ENCODE results near the gene UBE3D. TPM values are rescaled to one million over a fixed set of nuclear protein-coding genes. Genes with fewer than 3 reads are reported as not detected.

The UBE3D gene
- total and polyA plus RNA-seq, 2 of the 4 experiments (the other 2 are of a cell fraction): 3.2 to 6.3 TPM

DNA sequence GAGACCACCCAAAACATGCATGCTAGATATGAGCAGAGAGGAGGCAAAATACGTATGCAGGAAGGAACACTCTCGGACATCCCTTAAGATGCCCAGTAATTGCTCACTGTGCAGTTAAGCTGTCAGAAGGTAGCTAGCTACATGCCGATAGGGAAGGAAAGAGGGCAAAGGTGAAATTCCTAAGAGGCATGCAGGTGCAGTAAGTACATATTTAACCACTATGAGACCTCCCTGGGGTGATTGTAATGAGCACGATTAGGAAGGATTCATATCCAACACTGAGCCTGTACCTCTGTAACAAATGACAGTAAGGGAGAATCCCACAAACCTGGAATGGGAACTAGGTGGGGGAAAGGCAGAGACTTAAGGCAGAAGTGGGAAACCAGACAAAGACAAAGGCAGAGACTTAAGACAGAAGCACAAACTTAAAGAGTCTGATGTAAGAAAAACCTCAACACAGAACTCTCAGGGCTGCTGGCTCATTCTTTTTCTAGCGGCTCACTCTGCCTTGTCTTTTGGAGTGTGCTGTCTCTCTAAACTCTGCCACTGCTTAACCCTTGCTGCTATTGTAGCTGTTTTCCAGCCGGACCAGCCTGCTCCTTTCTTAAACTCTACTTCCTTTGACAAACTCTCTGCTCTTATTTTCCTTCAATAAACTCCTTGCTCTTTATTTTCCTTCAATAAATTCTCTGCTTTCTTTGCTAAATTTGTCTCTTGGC is 148.1 kb downstream of the UBE3D start:
- Histone ChIP-seq H2AFZ (replicated peaks; ENCODE audit: low read length, poor library complexity) (no peak overlapping the region), H3K27me3 (ENCODE audit: control insufficient read depth, insufficient read depth, low read length) (no peaks in the 10 kb centered on the region), H3K23ac (ENCODE audit: low read depth, low read length) (no peak overlapping the region), H3K9ac (ENCODE audit: low read depth, low read length) (no peak overlapping the region), H2BK15ac (ENCODE audit: low read depth, low read length) (no peak overlapping the region), H4K5ac (ENCODE audit: low read depth, low read length) (no peak overlapping the region), H2BK5ac (ENCODE audit: low read depth, low read length, poor library complexity, severe bottlenecking) (no peak overlapping the region), H3K56ac (ENCODE audit: extremely low read depth, insufficient read depth, low read length) (no peak overlapping the region), H2BK120ac (ENCODE audit: low read depth, low read length) (no peak overlapping the region), H3K4ac (ENCODE audit: low read depth, low read length) (no peak overlapping the region), H3K4me3 (ENCODE audit: insufficient read depth, low read depth, low read length) (no peak overlapping the region), H3K14ac (replicated peaks; ENCODE audit: low read depth, low read length) (no peak overlapping the region), H2AK5ac (ENCODE audit: low read depth, low read length) (no peak overlapping the region), H3K9me3 (ENCODE audit: control insufficient read depth, insufficient read depth, low read length) (no peaks in the 10 kb centered on the region), H3K79me1 (ENCODE audit: low read depth in 1 of 2, low read length in 2 of 2) (no peaks in the 10 kb centered on the region), H4K20me1 (ENCODE audit: insufficient read depth, low read length) (no peaks in the 10 kb centered on the region), H3K4me1 (ENCODE audit: control insufficient read depth, insufficient read depth, low read length) (no peaks in the 10 kb centered on the region), H3K36me3 (ENCODE audit: control insufficient read depth, insufficient read depth, low read length) (no peaks in the 10 kb centered on the region), H3K27ac (ENCODE audit: insufficient read depth, low read length) (no peak overlapping the region), H2AK9ac (replicated peaks; ENCODE audit: low read depth, low read length, poor library complexity) (no peak overlapping the region), H3K18ac (ENCODE audit: low read depth, low read length) (no peak overlapping the region), H2BK20ac (ENCODE audit: low read depth, low read length) (no peak overlapping the region), H3K4me2 (ENCODE audit: low read depth, low read length) (no peak overlapping the region), H3K9me1 (ENCODE audit: insufficient read depth, low read length) (no peaks in the 10 kb centered on the region), H4K91ac (ENCODE audit: insufficient read depth, low read depth, low read length) (no peak overlapping the region), H4K8ac (ENCODE audit: low read depth in 2 of 2, low read length in 2 of 2) (no peak overlapping the region)
- no TSS peak for BruUV-seq (replicated peaks)
- intact Hi-C loops (cut with micrococcal nuclease): no loop called here
- DNase-seq (peak; percentile 18), ATAC-seq (ENCODE audit: low read depth) (no peak; the same call in 1 of the 2 replicates)
- in situ Hi-C loops (cut with MboI; ENCODE audit: low sequenced_read_pairs): no loop called here
- ChIA-PET CTCF (no interaction called here), POLR2A (ENCODE audit: unreplicated experiment) (no interaction called here)
- TF ChIP-seq SMC3 (IDR thresholded peaks at IDR 0.05; ENCODE audit: low read depth, low read length) (no peak), MXI1 (IDR thresholded peaks at IDR 0.05; ENCODE audit: borderline replicate concordance, low read depth, low read length) (no peak), RFX5 (IDR thresholded peaks at IDR 0.05; ENCODE audit: low read depth, low read length) (no peak), RCOR1 (IDR thresholded peaks at IDR 0.05; ENCODE audit: insufficient replicate concordance, low read length) (no peak), BHLHE40 (IDR thresholded peaks at IDR 0.05; ENCODE audit: low read depth, low read length) (no peak), NFE2L2 (IDR thresholded peaks at IDR 0.05; ENCODE audit: low read depth, low read length) (no peak), FOS (IDR thresholded peaks at IDR 0.05; ENCODE audit: low read depth, low read length) (no peak), CEBPB (IDR thresholded peaks at IDR 0.05; ENCODE audit: low read depth, low read length) (no peak)
- TF ChIP-seq, protein P1, sequence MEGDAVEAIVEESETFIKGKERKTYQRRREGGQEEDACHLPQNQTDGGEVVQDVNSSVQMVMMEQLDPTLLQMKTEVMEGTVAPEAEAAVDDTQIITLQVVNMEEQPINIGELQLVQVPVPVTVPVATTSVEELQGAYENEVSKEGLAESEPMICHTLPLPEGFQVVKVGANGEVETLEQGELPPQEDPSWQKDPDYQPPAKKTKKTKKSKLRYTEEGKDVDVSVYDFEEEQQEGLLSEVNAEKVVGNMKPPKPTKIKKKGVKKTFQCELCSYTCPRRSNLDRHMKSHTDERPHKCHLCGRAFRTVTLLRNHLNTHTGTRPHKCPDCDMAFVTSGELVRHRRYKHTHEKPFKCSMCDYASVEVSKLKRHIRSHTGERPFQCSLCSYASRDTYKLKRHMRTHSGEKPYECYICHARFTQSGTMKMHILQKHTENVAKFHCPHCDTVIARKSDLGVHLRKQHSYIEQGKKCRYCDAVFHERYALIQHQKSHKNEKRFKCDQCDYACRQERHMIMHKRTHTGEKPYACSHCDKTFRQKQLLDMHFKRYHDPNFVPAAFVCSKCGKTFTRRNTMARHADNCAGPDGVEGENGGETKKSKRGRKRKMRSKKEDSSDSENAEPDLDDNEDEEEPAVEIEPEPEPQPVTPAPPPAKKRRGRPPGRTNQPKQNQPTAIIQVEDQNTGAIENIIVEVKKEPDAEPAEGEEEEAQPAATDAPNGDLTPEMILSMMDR (conservative IDR thresholded peaks at IDR 0.05; ENCODE audit: low read depth, low read length): no peak
- TF ChIP-seq, protein P2, sequence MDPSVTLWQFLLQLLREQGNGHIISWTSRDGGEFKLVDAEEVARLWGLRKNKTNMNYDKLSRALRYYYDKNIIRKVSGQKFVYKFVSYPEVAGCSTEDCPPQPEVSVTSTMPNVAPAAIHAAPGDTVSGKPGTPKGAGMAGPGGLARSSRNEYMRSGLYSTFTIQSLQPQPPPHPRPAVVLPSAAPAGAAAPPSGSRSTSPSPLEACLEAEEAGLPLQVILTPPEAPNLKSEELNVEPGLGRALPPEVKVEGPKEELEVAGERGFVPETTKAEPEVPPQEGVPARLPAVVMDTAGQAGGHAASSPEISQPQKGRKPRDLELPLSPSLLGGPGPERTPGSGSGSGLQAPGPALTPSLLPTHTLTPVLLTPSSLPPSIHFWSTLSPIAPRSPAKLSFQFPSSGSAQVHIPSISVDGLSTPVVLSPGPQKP (IDR thresholded peaks at IDR 0.05; ENCODE audit: borderline replicate concordance, low read depth, low read length): no peak
- TF ChIP-seq, protein P3, sequence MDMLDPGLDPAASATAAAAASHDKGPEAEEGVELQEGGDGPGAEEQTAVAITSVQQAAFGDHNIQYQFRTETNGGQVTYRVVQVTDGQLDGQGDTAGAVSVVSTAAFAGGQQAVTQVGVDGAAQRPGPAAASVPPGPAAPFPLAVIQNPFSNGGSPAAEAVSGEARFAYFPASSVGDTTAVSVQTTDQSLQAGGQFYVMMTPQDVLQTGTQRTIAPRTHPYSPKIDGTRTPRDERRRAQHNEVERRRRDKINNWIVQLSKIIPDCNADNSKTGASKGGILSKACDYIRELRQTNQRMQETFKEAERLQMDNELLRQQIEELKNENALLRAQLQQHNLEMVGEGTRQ (IDR thresholded peaks at IDR 0.05; ENCODE audit: low read depth, low read length): no peak
- dilution Hi-C loops (cut with HindIII; ENCODE audit: low sequenced_read_pairs, unreplicated experiment): no loop called here
- 34% methylated on average over 2 of the region's 6 CpGs; no CpG with 5 or more reads in 1 of the 2 experiments for WGBS, 2 experiments (ENCODE audit: extremely low coverage in 2 of 2, insufficient read length in 1 of 2)

All from IMR-90 (cell line).